SIG-M5 (cell line): ENCODE data around the gene RAB28.
A peak's percentile ranks its signal among the peaks of the same experiment; 100 is the strongest.

Experiments
- DNase-seq: peaks from one replicate; lab custom pipeline; 2025; lab: John Stamatoyannopoulos, UW

RAB28 gene

DNA sequence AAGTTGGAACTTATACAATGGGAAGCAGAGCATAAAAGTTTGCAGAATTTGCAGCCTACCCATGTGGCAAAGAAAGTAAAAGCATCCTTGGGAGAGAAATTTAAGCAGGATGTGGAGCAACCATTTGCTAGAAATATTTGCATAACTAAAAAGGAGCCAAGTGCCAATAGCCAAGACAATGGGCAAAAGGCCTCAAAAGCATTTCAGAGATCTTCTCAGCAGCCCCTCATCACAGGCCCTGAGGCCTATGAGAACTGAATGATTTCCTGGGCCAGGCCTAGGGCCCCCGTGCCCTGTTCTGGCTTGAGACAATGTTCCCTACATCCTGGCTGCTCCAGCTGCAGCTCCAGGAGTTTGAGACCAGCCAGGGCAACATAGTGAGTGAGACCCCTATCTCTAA is 25.3 kb upstream of the RAB28 start:
- no peak for DNase-seq

DNA sequence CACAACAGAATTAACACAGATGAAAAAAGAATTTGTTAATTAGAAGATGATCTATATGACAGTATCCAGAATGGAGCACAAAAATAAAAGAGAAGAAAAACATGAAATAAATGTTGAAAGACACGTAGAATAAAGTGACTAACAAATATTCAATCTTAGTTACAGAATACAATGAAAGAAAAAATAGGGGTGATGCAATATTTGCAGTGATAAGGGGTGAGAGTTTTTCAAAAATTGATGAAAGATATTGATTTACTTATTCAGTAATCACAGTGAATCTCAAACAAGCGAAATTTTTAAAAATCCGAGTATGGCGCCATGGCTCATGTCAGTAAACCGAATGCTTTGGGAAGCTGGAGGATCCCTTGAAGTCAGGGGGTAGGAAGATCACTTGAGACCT is 20.2 kb upstream of the RAB28 start:
- DNase-seq: no peak

GRCh38 chr4:13498469-13498868 is 14.3 kb upstream of the RAB28 start:
- DNase-seq: peak; percentile 42

DNA sequence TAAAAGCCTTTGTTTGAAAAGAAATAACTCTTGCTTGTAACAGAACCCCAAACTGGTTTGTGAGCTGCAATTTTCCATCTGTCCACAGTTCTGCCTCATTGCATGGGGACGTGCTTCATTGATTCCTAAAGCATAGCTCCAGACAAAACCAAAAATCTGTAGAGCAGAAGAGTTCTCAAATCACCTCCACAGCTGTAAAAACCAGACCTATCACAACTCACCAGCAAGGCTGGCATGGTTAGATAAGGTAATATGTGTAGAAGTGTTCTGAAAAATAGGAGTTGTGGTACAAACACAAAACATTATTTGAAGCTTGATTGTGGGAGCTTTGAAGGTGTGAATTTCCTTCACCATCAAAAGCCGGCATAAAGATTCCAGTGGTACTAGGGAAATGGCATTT is 12.5 kb upstream of the RAB28 start:
- no peak for DNase-seq

DNA sequence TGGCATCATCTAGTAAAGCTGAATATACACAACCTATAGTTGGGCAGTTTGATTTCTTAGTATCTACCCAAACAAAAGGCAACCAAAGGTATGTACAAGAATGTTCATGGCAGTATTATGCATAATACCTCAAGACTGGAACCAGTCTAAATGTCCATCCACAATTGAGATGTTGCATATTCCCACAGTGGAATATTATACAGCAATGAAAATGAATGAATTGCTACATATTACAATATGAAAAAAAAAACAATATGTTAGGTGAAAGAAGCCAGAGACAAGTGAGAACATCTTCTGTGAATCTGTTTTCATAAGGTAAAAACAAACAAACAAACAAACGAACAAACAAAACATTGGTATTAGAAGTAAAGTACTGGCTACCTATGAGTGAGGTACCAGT is 11.6 kb upstream of the RAB28 start:
- DNase-seq: no peak

DNA sequence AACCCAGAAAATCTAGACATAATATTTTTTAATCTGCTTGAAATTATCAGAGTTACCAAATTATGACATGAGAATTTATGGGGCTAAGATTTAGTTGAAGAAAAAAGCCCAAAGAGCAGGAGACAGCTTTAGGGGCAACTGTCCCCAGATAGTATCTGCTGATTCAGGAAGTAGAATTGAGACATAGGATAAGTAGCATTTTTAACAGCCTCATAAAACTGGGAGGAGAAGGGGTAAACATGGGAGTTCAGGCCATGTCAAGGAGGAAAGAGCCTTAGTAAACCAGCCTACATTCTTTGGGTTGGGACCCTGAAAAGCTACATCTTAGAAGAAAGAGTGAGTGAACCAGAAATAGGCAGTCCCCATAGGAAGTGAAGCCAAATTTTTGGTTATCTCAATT is 9.7 kb upstream of the RAB28 start:
- no peak for DNase-seq

- no peak for DNase-seq
These were observed 8.6 kb upstream of the RAB28 start for GRCh38 chr4:13492747-13493146.

- DNase-seq: no peak
These were observed 645 bp upstream of the RAB28 start for GRCh38 chr4:13484749-13485221.

DNA sequence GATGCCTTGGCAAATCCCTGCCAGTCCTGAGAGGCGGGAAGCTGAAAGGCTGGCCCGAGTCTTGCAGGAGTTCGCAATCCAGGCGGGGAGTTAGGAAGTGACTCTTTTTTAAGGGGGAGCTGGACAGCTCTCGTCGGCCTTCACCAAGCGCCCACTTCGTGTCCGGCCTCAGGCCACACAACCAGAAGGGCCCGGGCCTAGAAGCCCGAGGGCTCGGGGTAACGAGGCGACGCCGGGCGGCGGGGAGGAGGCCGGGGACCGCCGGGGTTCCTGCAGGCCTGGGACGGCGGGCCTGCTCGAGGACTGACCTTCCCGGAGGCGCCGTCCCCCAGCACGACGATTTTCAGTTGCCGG is 395 bp downstream of the RAB28 start:
- DNase-seq: no peak

DNA sequence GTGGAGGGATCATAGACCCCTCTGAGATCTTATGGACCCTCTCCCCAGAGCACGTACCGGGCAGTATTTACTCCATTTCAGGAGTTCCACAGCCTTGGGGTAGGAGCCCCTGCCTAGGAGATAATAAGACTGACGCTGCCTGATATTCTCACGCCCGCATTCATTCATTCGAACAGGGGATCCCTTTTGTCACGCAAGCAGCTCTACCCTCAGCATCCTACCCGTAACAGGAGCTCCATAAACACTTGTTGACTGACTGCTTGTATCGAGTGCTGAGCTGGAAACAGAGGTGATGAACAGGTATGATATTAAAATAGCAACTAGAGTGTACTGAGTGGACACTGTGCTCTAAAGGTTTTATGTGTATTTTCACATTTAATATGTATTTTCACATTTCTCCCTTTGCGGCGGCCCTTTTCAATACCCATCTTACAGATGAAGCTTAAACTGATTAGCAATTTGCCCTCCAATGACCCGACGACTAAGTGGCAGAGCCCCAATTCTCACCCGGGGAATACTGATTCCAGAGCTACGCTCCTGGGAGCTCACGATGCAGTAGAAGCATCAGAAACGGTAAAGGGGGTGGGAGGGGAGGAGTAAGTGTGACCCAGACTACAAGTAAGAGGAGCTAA is 888 bp downstream of the RAB28 start:
- DNase-seq: no peak

DNA sequence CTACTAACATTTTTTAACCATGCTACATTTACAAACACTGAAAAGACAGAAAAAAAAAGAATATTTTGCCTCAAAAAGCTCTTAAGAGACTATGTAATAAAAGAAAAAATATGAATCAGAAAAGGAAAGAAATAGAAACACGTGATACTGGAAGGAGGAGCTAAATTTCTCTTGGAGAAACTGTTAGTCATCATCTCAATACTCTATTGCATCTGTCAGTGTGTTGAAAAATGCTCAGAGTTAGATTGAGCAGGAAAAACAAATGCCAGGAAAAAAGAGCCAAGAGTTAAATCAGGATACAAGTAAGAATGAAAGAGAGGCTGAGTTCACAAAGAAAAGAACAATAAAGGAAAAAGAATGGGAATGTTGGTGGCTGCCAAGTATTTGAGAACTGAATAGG is 2.6 kb downstream of the RAB28 start:
- no peak for DNase-seq

- no peak for DNase-seq
These were observed 5.4 kb downstream of the RAB28 start for GRCh38 chr4:13478707-13479106.

GRCh38 chr4:13478131-13478530 is 6.0 kb downstream of the RAB28 start:
- DNase-seq: no peak

DNA sequence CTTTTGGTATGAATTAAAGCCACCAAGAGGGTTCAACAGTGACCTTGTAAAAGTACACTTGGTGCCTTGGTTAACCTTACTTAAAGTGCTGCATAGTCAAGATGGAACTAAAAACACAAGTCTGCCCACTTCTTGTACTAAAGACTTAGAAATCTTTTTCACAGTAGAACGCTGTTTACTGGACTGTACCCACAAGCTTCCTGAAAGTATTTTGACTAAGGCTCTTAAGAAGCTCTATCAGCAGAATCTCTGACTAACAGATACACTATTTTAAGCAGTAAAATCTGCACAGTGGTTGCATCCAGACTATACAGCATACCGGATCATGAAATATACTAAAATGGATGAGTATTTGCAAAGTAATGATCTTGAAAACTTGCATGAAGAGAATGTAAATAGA is 7.2 kb downstream of the RAB28 start:
- no peak for DNase-seq

GRCh38 chr4:13476152-13476551 is 8.0 kb downstream of the RAB28 start:
- DNase-seq: no peak

GRCh38 chr4:13471400-13471799 is 12.7 kb downstream of the RAB28 start:
- no peak for DNase-seq

DNA sequence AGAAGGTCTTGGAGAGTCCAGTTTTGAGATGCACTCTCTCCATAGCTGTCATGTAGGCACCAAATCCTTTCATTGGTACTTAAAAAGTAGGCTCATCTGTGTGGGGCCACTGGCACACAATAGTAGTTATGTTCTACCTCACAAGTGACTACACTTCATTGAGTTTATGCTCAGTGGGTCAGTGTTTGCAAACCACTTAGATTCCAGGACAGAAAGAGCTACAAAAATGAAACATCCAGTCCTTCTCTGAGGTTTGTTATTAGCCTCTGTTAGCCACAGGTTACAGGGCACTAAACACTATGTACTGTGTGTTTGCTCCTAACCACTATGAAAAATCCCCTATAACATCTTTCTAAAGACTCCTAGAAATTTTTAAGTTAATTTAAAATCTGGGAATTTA is 13.8 kb downstream of the RAB28 start:
- no peak for DNase-seq

DNA sequence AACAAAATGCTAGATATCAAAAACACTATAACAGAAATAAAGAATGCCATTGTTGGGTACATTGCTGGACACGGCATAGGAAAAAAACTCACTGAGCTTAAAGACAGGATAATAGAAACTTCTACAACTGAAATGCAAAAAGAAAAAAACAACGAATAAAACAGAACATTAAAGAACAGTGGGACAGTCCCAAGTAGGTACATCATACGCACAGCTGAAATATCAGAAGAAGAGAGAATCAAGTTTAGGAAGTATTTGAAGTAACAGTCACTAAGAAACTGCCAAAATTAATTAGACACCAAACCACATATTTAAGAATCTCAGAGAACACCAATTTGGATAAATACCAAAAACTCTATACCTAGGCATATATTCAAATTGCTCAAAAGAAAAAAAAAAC is 19.2 kb downstream of the RAB28 start:
- no peak for DNase-seq

DNA sequence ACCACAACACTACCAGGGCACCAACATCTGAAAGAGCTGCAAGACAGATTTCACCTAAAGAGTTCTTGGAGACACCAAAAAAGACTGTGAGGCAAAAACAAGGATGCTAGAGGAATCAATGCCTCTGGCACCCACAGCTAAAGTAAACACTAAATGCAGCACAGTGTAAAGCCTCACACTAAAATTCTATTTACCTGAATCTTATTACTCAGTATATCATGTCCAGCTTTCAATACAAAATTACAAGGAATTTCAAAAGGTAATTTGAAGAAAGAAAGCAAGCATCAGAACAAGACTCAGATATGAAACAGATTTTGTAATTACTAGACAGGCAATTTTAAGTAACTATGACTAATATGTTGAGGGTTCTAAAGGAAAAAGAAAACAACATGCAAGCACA is 19.6 kb downstream of the RAB28 start:
- DNase-seq: no peak

DNA sequence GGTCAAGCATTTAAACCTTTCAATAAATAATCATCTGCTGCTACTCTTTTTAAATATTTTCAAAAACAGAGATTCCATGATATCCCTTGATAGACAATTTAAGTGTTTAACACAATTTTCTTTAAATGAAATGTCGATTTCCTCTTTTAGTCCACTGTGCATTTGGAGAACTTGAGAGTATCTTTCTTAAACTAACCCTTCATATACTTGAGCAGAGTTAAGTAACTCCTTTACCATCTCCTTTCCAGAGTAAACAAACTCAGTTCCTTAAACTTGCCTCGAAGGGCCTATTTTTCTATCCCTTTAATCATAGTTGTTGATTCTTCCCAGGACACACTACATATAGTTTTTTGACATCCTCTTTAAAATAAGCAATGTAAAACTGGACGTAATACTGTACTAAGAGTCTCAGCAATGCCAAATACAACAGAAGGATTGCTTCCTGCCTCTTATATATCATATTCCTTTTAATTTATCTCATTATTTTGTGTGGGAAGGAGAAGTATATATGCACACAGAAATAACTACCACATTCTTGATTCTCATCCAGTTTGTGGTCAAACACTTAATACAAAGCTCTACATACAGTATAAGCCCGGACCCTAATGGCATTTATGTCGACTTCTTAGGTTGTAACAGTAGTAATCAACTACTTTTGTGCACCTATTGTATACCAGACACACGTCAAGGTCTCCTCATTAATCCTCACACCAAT is 22.8 kb downstream of the RAB28 start:
- no peak for DNase-seq

DNA sequence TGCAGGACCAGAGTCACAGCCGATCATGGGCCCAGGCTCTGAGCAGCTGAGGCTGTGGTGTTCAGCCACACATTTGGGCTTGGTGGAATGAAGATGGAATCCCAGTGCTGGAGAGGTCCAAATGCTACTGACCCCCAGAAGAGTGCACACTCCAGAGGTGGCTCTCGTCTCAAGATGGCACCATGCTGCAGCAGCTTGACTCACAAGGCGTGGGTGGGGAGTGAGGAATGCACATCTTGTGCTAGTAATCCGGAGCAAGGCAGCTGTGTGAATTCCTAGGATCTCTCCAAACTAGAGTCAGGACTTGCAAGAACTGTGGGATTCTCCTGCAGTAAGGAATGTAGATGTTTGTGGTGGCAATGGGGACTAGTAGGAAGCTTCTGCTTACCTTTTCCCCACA is 28.7 kb downstream of the RAB28 start:
- DNase-seq: no peak

DNA sequence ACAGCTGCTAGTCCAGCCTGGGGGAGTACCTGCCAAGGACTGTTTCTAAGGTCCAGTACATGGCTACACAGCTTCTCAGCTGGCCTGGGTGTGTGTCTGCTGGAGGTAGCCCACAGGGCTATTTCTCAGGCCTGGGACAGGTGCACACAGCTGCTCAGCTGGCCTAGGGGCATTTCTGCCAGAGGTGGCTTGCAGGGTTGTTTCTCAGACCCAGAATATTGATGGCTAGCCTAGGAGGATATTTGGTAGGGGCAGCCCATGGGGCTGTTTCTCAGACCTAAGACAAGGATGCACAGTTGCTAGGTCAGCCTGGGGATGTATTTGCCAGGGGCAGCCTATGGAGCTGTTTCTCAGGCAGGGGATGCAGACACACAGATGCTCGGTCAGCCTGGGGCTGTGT is 29.4 kb downstream of the RAB28 start:
- DNase-seq: no peak

- DNase-seq: no peak
These were observed 31.1 kb downstream of the RAB28 start for GRCh38 chr4:13452927-13453579.

DNA sequence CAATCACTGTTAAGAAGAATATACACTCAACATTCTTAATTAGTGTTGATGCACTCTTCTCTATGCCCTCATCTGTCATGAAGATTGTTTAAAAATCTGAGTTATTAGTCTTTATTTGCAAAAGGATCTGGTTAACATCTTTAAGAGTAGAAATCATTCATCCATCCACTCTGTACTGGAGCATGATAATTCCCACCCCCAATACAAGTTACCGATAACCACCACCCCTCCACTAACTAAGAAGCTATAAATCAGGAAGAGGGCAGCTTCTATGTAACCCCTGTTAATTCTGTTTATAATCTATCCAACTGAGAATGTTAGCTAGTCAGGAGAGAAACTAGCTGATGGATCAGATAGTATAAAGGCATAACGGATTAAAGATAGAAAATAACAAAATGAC is 34.5 kb downstream of the RAB28 start:
- no peak for DNase-seq
